HG03469 (cell line): ENCODE measurements around the gene SPOCD1.

Experiments
- ATAC-seq: cut with Tn5 transposase; IDR thresholded peaks from one replicate; pipeline ENCODE4 v1.9.1; 2021; ENCODE audit warnings: mild to moderate bottlenecking, moderate library complexity, moderate number of reproducible peaks; ENCODE audit not compliant: unreplicated experiment

Gene SPOCD1

DNA sequence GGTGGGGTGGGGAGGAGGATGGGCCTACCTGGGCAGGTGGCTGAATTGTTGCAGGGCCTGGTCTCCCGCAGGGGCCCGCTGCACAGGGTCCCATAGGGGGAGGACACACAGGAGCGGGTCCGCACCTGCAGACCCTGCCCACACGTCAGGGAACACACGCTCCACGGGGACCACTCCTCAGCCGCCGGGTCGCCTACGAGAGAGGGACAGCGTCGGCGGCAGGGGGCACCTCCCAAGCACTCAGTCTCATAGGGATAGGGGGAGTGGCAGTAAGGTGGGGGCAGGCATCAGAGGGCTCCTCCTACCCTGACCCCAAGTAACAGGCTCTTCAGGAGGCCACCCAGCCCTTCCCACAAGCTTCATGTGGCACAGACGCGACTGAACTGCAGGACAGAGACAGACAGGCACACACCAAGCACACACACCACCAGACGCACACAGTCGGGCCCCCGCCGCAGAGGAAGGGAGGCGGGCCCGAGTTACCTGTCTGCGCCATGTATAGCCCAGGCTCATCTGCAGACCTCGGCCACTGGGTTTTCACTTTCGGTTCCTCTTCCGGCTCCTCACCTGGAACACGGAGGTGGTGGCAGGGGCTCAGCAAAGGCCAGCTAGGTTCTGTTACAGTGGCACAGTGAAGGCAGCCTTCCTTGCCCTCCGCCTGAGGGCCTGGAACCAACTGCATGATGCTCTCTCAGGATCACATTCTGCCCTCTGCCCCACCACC, 71.5 kb downstream of the SPOCD1 start:
- no peak for ATAC-seq

DNA sequence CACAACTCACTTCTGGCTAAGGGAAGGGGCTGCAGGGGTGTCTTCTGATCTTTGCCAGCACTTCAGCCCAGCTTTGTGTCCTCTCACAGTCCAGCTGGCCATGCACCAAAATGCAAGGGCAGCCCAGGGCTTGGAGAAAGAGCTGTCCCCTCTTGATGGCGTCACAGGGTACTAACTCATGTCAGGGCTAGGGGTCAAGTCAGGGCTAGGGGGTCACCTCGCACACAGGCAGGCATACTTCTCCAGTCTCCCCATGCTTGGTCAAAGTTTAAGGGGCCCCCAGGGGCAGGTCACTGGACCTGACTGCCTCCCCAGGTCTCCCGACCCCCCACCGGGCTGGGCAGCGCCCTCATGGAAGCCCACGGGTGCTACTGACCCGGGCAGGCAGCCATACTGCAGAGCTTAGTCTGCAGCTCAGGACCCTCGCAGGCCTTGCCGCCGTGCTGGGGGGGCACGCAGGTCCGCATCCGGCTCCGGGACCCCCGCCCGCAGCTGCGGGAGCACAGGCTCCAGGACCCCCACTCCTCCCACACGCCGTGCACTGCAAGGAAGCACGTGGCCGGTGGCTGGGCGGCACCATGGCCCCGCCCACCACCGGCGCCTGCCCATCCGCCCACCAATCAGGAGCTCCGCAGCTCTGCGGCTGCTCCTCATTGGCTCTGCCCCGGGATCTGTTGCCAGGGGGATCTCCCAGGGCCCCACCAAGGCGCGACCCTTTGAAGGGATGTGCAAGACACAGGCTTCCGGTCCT, 73.2 kb downstream of the SPOCD1 start:
- no peak for ATAC-seq
